SK-N-MC (cell line): ENCODE measurements around the gene ZFAND4.
"Not testable (repeated sequence)": the region's sequence is repeated elsewhere in the genome, so short reads cannot be mapped to it uniquely, and the experiment has no call there.

Source experiments
- DNase-seq: peaks from one replicate; pipeline ENCODE4 v3.0.0-alpha.2; 2011; ENCODE audit warnings: low read depth, low spot score
- H3K27ac ChIP-seq: fragments of 200-600 bp; sonication (generic); 2 replicates; pipeline ENCODE4 v1.5.1; 2016; ENCODE audit warnings: mixed run types
- H3K36me3 ChIP-seq: fragments of 200-600 bp; sonication (generic); 2 replicates; pipeline ENCODE4 v1.6.1; 2017; ENCODE audit warnings: antibody characterized with exemption, low read length, mixed read lengths; ENCODE audit not compliant: insufficient read depth
- H3K4me3 ChIP-seq: fragments of 200-600 bp; sonication (generic); 2 replicates; pipeline ENCODE4 v1.5.1; 2016
- H3K9ac ChIP-seq: fragments of 200-600 bp; sonication (generic); 2 replicates; pipeline ENCODE4 v1.8.0; 2017; ENCODE audit warnings: mixed run types, mixed read lengths; ENCODE audit not compliant: insufficient read length
- H3K9me3 ChIP-seq: fragments of 200-600 bp; sonication (generic); 2 replicates; pipeline ENCODE4 v1.6.1; 2017; ENCODE audit warnings: low read depth, mild to moderate bottlenecking, antibody characterized with exemption, low read length, moderate library complexity, mixed read lengths
- EZH2 ChIP-seq: fragments of 200-600 bp; sonication (generic); IDR thresholded peaks from one replicate; pipeline ENCODE4 v1.6.1; 2017; ENCODE audit warnings: antibody characterized with exemption
- FOXP2 ChIP-seq: optimal IDR thresholded peaks from 2 replicates; pipeline ENCODE3; 2011; ENCODE audit warnings: mild to moderate bottlenecking, moderate library complexity; ENCODE audit not compliant: insufficient read depth; ENCODE audit errors: extremely low read length, control extremely low read depth
- POLR2AphosphoS5 ChIP-seq: IDR thresholded peaks from 2 replicates; pipeline ENCODE4 v1.6.1; 2012; ENCODE audit warnings: mild to moderate bottlenecking, low read depth, low read length, borderline replicate concordance

ZFAND4 gene

DNA sequence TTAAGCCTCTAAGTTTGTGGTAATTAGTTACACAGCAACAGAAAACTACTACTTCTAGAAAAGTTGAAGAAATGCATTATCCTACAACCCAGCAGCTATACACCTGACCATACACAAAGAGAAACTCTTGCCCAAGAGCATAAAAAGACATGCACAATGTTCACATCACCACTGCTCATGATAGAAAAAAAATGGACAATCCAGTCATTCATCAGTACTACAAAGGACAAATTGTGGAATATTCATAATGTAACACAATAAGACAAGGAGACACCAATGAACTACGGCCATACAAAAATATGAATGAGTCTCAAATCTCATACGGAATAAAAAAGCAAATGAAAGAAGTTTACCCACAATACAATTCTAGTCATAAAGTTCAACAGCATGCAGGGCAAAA lies 87.4 kb downstream of the ZFAND4 start:
- DNase-seq: no peak
- no peak overlapping the region for H3K27ac ChIP-seq
- H3K4me3 ChIP-seq: no peak overlapping the region
- TF ChIP-seq FOXP2 (no peak), POLR2AphosphoS5 (no peak), EZH2 (no peak)
- H3K9ac ChIP-seq: no peak overlapping the region
- no peaks in the 10 kb centered on the region for H3K36me3 ChIP-seq
- H3K9me3 ChIP-seq: no peaks in the 10 kb centered on the region

GRCh38 chr10:45582386-45582781 lies 90.2 kb downstream of the ZFAND4 start:
- DNase-seq: no peak
- Histone ChIP-seq H3K9ac (no peak overlapping the region), H3K36me3 (no peaks in the 10 kb centered on the region), H3K27ac (no peak overlapping the region), H3K9me3 (no peaks in the 10 kb centered on the region), H3K4me3 (no peak overlapping the region)
- TF ChIP-seq FOXP2: no peak
- no peak for TF ChIP-seq POLR2AphosphoS5
- no peak for TF ChIP-seq EZH2

DNA sequence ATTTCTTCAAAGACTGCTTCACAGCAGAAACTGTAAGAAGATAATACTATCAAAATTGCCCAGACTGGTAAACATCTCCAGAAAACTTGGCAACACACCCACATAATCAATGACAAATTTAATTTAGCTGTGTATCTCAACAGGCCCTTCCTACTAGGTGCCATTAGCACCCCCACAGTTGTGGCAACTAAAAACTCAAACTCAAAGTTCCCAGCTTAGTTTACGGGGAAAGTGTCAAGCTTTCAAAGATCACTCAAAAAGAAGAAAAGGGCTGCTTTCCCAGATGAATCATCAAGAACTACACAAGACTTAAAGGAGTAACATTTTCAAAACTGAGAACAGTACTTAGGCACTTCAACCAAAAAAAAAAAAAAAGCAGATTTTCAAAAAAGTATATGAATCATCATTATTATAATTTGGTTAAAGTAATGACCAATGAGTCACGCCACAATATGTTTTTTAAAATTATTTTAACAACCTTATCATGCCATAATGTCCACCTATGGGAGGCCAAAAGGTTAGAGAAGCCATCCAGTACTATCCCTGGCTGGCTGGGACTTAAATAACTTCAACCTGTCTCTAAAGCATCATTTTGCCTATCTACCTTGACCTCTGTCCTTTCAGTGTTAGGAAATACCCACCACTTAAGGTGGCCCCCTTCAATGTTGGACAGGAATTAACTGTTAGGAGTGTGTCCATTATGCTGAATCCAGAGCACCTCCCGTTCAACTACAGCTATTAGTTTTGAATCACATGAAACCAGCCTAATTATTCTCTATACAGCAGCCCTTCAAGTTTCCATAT lies 90.8 kb downstream of the ZFAND4 start:
- H3K36me3 ChIP-seq: no peaks in the 10 kb centered on the region
- TF ChIP-seq FOXP2: no peak
- TF ChIP-seq POLR2AphosphoS5: no peak
- no peak for TF ChIP-seq EZH2
- no peak for DNase-seq
- H3K9ac ChIP-seq: no peak overlapping the region
- H3K9me3 ChIP-seq: no peaks in the 10 kb centered on the region
- H3K4me3 ChIP-seq: no peak overlapping the region
- no peak overlapping the region for H3K27ac ChIP-seq

DNA sequence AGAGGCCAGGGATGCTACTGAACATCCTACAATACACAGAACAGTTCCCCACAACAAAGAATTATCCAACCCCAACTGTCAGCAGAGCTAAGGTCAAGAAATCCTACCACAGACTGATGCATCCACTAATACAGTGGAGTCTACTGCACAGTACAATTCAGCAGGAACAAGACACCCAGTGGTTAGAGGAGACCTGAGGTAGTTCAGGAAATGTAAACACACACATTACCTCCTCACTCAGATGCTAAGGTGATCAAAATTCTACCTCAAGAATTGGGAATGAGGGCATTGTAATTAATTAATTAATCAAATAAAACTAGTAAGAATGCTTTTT lies 91.4 kb downstream of the ZFAND4 start:
- Histone ChIP-seq H3K4me3 (no peak overlapping the region), H3K36me3 (no peaks in the 10 kb centered on the region), H3K27ac (no peak overlapping the region), H3K9ac (no peak overlapping the region), H3K9me3 (no peaks in the 10 kb centered on the region)
- no peak for DNase-seq
- TF ChIP-seq POLR2AphosphoS5 (no peak), FOXP2 (no peak), EZH2 (no peak)

DNA sequence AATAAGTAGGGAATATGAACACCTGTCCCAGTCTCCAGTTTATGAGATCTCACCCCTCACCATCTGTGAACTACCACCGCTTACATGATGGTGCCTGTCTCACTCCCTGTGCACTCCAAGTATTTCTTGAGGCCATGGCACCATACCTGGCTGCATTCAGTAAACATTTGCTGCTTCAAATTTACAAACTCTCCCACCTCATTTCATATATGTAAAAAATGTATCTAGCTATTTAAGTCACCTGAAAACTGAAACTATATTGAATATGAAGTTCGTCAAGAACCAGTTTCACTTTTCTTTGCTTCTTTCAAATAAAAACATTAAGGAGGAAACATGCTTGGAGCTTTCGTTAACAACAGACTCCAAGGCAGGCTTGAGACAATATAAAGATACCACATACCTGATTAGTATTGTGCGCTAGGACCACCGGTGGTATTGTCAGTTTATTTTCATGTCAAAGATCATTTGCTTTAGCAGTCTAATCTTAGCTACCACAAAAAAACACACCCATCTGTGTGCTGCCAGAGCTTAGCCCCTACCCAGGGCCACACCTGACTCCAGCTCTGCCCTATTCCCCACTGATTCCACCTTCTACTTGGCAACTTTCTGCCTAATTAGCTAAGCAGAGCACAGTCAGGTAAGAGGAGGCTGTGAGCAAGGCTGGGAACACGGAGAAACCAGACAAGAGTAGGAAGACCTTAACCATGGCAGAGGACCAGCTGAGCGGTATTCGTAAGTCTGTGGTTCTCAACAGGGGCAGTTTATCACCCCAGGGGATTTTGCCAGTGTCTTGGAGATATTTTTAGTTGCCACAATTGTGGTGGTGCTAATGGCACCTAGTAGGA lies 92.0 kb downstream of the ZFAND4 start:
- H3K27ac ChIP-seq: no peak overlapping the region

GRCh38 chr10:45578384-45578971 lies 94.1 kb downstream of the ZFAND4 start:
- H3K9ac ChIP-seq: no peak overlapping the region
- H3K27ac ChIP-seq: no peak overlapping the region
- no peak for DNase-seq
- no peak for TF ChIP-seq EZH2
- TF ChIP-seq POLR2AphosphoS5: no peak
- no peak for TF ChIP-seq FOXP2
- H3K9me3 ChIP-seq: no peaks in the 10 kb centered on the region
- H3K36me3 ChIP-seq: no peaks in the 10 kb centered on the region
- H3K4me3 ChIP-seq: no peak overlapping the region

More for the DNA sequence above, 92.0 kb downstream of the ZFAND4 start:
- no peaks in the 10 kb centered on the region for H3K36me3 ChIP-seq
- DNase-seq: no peak
- H3K9ac ChIP-seq: no peak overlapping the region
- no peaks in the 10 kb centered on the region for H3K9me3 ChIP-seq
- no peak for TF ChIP-seq FOXP2
- no peak for TF ChIP-seq POLR2AphosphoS5
- TF ChIP-seq EZH2: no peak
- no peak overlapping the region for H3K4me3 ChIP-seq

- no peaks in the 10 kb centered on the region for H3K36me3 ChIP-seq
- H3K9ac ChIP-seq: no peak overlapping the region
- H3K4me3 ChIP-seq: no peak overlapping the region
- H3K27ac ChIP-seq: no peak overlapping the region
- no peaks in the 10 kb centered on the region for H3K9me3 ChIP-seq
- DNase-seq: no peak
- TF ChIP-seq EZH2 (no peak), FOXP2 (no peak), POLR2AphosphoS5 (no peak)
Measured at GRCh38 chr10:45575966-45576597, 96.5 kb downstream of the ZFAND4 start.

GRCh38 chr10:45575032-45575761 lies 97.4 kb downstream of the ZFAND4 start:
- not testable (repeated sequence) for H3K36me3 ChIP-seq, DNase-seq, H3K27ac ChIP-seq, H3K4me3 ChIP-seq, H3K9ac ChIP-seq, H3K9me3 ChIP-seq
